Measurements from ENCODE around the gene TLX1.
A peak's percentile ranks its signal among the peaks of the same experiment; 100 is the strongest.

The TLX1 gene

GRCh38 chr10:101121654-101122031 is 9.5 kb upstream of the TLX1 start:
- peaks cover 88% of the 10 kb centered on the region for H3K27me3 Mint-ChIP-seq
- intact Hi-C loops (cut with micrococcal nuclease), result no loop called here
- no peaks in the 10 kb centered on the region for H3K9me3 Mint-ChIP-seq
- H3K4me3 Mint-ChIP-seq, result no peak overlapping the region
- peaks cover 51% of the 10 kb centered on the region for H3K4me1 Mint-ChIP-seq (ENCODE audit: low read depth)
- no peak overlapping the region for H3K27ac Mint-ChIP-seq
- no peaks in the 10 kb centered on the region for H3K36me3 Mint-ChIP-seq (ENCODE audit: low read depth)

GRCh38 chr10:101122270-101123084 is 8.6 kb upstream of the TLX1 start:
- peaks cover 51% of the 10 kb centered on the region for H3K4me1 Mint-ChIP-seq (ENCODE audit: low read depth)
- no peak overlapping the region for H3K4me3 Mint-ChIP-seq
- H3K27ac Mint-ChIP-seq, result no peak overlapping the region
- intact Hi-C loops (cut with micrococcal nuclease), result no loop called here
- H3K27me3 Mint-ChIP-seq, result peaks cover 91% of the 10 kb centered on the region
- no peaks in the 10 kb centered on the region for H3K9me3 Mint-ChIP-seq
- H3K36me3 Mint-ChIP-seq (ENCODE audit: low read depth), result no peaks in the 10 kb centered on the region

GRCh38 chr10:101123085-101123814 is 7.8 kb upstream of the TLX1 start:
- no peak overlapping the region for H3K4me3 Mint-ChIP-seq
- H3K9me3 Mint-ChIP-seq, result no peaks in the 10 kb centered on the region
- no peaks in the 10 kb centered on the region for H3K36me3 Mint-ChIP-seq (ENCODE audit: low read depth)
- peaks cover 51% of the 10 kb centered on the region for H3K4me1 Mint-ChIP-seq (ENCODE audit: low read depth)
- peaks cover 95% of the 10 kb centered on the region for H3K27me3 Mint-ChIP-seq
- intact Hi-C loops (cut with micrococcal nuclease), result no loop called here
- H3K27ac Mint-ChIP-seq, result no peak overlapping the region

GRCh38 chr10:101123815-101124617 is 7.1 kb upstream of the TLX1 start:
- H3K9me3 Mint-ChIP-seq, result no peaks in the 10 kb centered on the region
- intact Hi-C loops (cut with micrococcal nuclease), result no loop called here
- peaks cover 98% of the 10 kb centered on the region for H3K27me3 Mint-ChIP-seq
- no peak overlapping the region for H3K4me3 Mint-ChIP-seq
- no peaks in the 10 kb centered on the region for H3K36me3 Mint-ChIP-seq (ENCODE audit: low read depth)
- peaks cover 43% of the 10 kb centered on the region for H3K4me1 Mint-ChIP-seq (ENCODE audit: low read depth)
- H3K27ac Mint-ChIP-seq, result no peak overlapping the region

GRCh38 chr10:101124933-101125332 is 6.2 kb upstream of the TLX1 start:
- Mint-ChIP-seq H3K4me3 (no peak overlapping the region), H3K36me3 (ENCODE audit: low read depth) (no peaks in the 10 kb centered on the region), H3K9me3 (no peaks in the 10 kb centered on the region), H3K27me3 (peaks cover 98% of the 10 kb centered on the region), H3K27ac (no peak overlapping the region), H3K4me1 (ENCODE audit: low read depth) (peaks cover 34% of the 10 kb centered on the region)
- intact Hi-C loops (cut with micrococcal nuclease), result no loop called here

- intact Hi-C loops (cut with micrococcal nuclease), result no loop called here
Measured at GRCh38 chr10:101126684-101127628, 4.1 kb upstream of the TLX1 start.

GRCh38 chr10:101130141-101130540 is 959 bp upstream of the TLX1 start:
- Mint-ChIP-seq H3K4me1 (ENCODE audit: low read depth) (peaks cover 37% of the 10 kb centered on the region), H3K27me3 (peaks cover 96% of the 10 kb centered on the region), H3K36me3 (ENCODE audit: low read depth) (no peaks in the 10 kb centered on the region), H3K9me3 (no peaks in the 10 kb centered on the region), H3K27ac (no peak overlapping the region), H3K4me3 (no peak overlapping the region)
- intact Hi-C loops (cut with micrococcal nuclease), result no loop called here

More at GRCh38 chr10:101126684-101127628, 4.1 kb upstream of the TLX1 start:
- Mint-ChIP-seq H3K4me3 (no peak overlapping the region), H3K36me3 (ENCODE audit: low read depth) (no peaks in the 10 kb centered on the region), H3K4me1 (ENCODE audit: low read depth) (peaks cover 26% of the 10 kb centered on the region), H3K27ac (no peak overlapping the region), H3K27me3 (peaks cover 96% of the 10 kb centered on the region), H3K9me3 (no peaks in the 10 kb centered on the region)

- Mint-ChIP-seq H3K9me3 (no peaks in the 10 kb centered on the region), H3K27me3 (peaks cover 96% of the 10 kb centered on the region), H3K36me3 (ENCODE audit: low read depth) (no peaks in the 10 kb centered on the region), H3K27ac (no peak overlapping the region), H3K4me3 (no peak overlapping the region), H3K4me1 (ENCODE audit: low read depth) (peaks cover 49% of the 10 kb centered on the region)
- intact Hi-C loops (cut with micrococcal nuclease), result no loop called here
Measured at GRCh38 chr10:101131962-101132635, 999 bp downstream of the TLX1 start.

- Mint-ChIP-seq H3K4me3 (no peak overlapping the region), H3K9me3 (no peaks in the 10 kb centered on the region), H3K36me3 (ENCODE audit: low read depth) (no peaks in the 10 kb centered on the region), H3K4me1 (ENCODE audit: low read depth) (peaks cover 52% of the 10 kb centered on the region), H3K27ac (no peak overlapping the region), H3K27me3 (peaks cover 98% of the 10 kb centered on the region)
- intact Hi-C loops (cut with micrococcal nuclease), result no loop called here
Measured at GRCh38 chr10:101132636-101133473, 1.8 kb downstream of the TLX1 start.

- Mint-ChIP-seq H3K4me3 (peak overlapping the region; percentile 76), H3K4me1 (ENCODE audit: low read depth) (peaks cover 60% of the 10 kb centered on the region), H3K9me3 (no peaks in the 10 kb centered on the region), H3K36me3 (ENCODE audit: low read depth) (no peaks in the 10 kb centered on the region), H3K27me3 (peaks cover 99% of the 10 kb centered on the region), H3K27ac (no peak overlapping the region)
- intact Hi-C loops (cut with micrococcal nuclease), result no loop called here
Measured at GRCh38 chr10:101133489-101134298, 2.6 kb downstream of the TLX1 start.

- Mint-ChIP-seq H3K36me3 (ENCODE audit: low read depth) (no peaks in the 10 kb centered on the region), H3K27me3 (peaks cover 99% of the 10 kb centered on the region), H3K9me3 (no peaks in the 10 kb centered on the region), H3K4me3 (peak overlapping the region; percentile 76), H3K27ac (peak overlapping the region; percentile 61), H3K4me1 (ENCODE audit: low read depth) (peaks cover 67% of the 10 kb centered on the region)
- intact Hi-C loops (cut with micrococcal nuclease), result no loop called here
Measured at GRCh38 chr10:101134299-101135127, 3.4 kb downstream of the TLX1 start.
